Gastrocnemius medialis (tissue), 4 donors: ENCODE data around the gene HAL.

Experiments used
- POLR2A ChIP-seq, 2 donors: fragments of 450-650 bp; IDR thresholded peaks; one replicate each; pipeline ENCODE4 v1.6.1; 2017; ENCODE audit warnings: antibody characterized with exemption in 2 of 2, mild to moderate bottlenecking in 2 of 2, moderate library complexity in 2 of 2
- TF ChIP-seq, protein P1 (sequence below), 5 experiments: fragments of 450-650 bp in 3 of 5; fragments of 200-600 bp in 2 of 5; sonication (generic) in 2 of 5; IDR thresholded peaks in 4 of 5; conservative IDR thresholded peaks in 1 of 5; 1 replicate in 4 of 5; 2 replicates in 1 of 5; pipeline ENCODE4 v1.5.1; 2016 to 2019; ENCODE audit warnings: antibody characterized with exemption in 5 of 5, mild to moderate bottlenecking in 3 of 5, moderate library complexity in 3 of 5

DNA sequence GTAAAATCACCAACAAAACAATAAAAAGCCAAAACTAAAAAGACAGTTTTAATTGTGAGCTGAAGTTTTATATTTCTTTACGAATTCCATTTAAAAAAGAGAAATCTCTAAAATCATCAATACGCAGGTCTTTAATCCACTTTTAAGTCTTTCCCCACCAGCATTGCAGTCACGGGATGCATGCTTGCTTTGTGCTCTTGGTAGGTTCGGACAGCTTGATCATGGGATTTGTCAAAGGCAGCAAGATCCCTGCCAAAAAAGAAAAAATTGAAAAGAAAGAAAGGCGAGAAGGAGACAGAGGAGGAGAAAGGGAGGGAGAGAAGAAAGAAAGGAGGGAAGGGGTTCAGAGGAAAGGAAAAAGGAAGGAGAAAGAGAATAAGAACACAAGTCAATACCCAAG is 4.7 kb upstream of the HAL start:
- TF ChIP-seq, protein P1, sequence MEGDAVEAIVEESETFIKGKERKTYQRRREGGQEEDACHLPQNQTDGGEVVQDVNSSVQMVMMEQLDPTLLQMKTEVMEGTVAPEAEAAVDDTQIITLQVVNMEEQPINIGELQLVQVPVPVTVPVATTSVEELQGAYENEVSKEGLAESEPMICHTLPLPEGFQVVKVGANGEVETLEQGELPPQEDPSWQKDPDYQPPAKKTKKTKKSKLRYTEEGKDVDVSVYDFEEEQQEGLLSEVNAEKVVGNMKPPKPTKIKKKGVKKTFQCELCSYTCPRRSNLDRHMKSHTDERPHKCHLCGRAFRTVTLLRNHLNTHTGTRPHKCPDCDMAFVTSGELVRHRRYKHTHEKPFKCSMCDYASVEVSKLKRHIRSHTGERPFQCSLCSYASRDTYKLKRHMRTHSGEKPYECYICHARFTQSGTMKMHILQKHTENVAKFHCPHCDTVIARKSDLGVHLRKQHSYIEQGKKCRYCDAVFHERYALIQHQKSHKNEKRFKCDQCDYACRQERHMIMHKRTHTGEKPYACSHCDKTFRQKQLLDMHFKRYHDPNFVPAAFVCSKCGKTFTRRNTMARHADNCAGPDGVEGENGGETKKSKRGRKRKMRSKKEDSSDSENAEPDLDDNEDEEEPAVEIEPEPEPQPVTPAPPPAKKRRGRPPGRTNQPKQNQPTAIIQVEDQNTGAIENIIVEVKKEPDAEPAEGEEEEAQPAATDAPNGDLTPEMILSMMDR (IDR thresholded peaks at IDR 0.05 in 4 of 5, conservative IDR thresholded peaks at IDR 0.05 in 1 of 5) = no peak
- no peak for TF ChIP-seq POLR2A (IDR thresholded peaks at IDR 0.05)
